ENCODE results near the gene PARM1. TPM values are rescaled to one million over a fixed set of nuclear protein-coding genes. Genes with fewer than 3 reads are reported as not detected.
A peak's percentile ranks its signal among the peaks of the same experiment; 100 is the strongest.

Gene PARM1
- 10 to 100 TPM; 10.2 to 15.8 (median 10.5) TPM for total RNA-seq

GRCh38 chr4:74932832-74933561, at the start of gene PARM1:
Gene PARM1 (plus strand): TSS chr4:74933116. CDS start chr4:74933328, 212 bp downstream.
- Histone ChIP-seq H3K9me3 (no peaks in the 10 kb centered on the region), H3K27me3 (no peaks in the 10 kb centered on the region), H3K4me1 (peaks cover 0 to 13% (median 0%) of the 10 kb centered on the region in 4 donors), H3K36me3 (no peaks in the 10 kb centered on the region), H3K27ac (peak within 1 kb of the TSS; percentile 38 to 79 (median 76)), H3K4me3 (peak within 1 kb of the TSS; percentile 50 to 84 (median 56))
- TF ChIP-seq POLR2A (IDR thresholded peaks at IDR 0.05): peak; percentile 26 to 48
- TF ChIP-seq CTCF (IDR thresholded peaks at IDR 0.05): peak; percentile 39 to 77 (median 68)
- DNase-seq: peak; percentile 83 to 94 (median 91)

- DNase-seq: no peak
- Histone ChIP-seq H3K4me3 (no peak overlapping the region), H3K4me1 (no peaks in the 10 kb centered on the region), H3K9me3 (no peaks in the 10 kb centered on the region), H3K27ac (no peak overlapping the region), H3K27me3 (no peaks in the 10 kb centered on the region), H3K36me3 (no peaks in the 10 kb centered on the region)
- no peak for TF ChIP-seq CTCF (IDR thresholded peaks at IDR 0.05)
- TF ChIP-seq POLR2A (IDR thresholded peaks at IDR 0.05): no peak
These were observed 48.6 kb upstream of the PARM1 start for GRCh38 chr4:74884266-74884665.

- Histone ChIP-seq H3K9me3 (no peaks in the 10 kb centered on the region), H3K27ac (no peak overlapping the region), H3K36me3 (no peaks in the 10 kb centered on the region), H3K4me1 (no peaks in the 10 kb centered on the region), H3K4me3 (no peak overlapping the region), H3K27me3 (no peaks in the 10 kb centered on the region)
- TF ChIP-seq POLR2A (IDR thresholded peaks at IDR 0.05) (no peak), CTCF (IDR thresholded peaks at IDR 0.05) (no peak)
- DNase-seq: no peak
These were observed 46.4 kb upstream of the PARM1 start for GRCh38 chr4:74886484-74886883.

GRCh38 chr4:74890341-74890740, 42.6 kb upstream of the PARM1 start:
- no peak for DNase-seq
- H3K4me3 ChIP-seq: no peak overlapping the region
- no peaks in the 10 kb centered on the region for H3K9me3 ChIP-seq
- H3K4me1 ChIP-seq: no peaks in the 10 kb centered on the region
- no peaks in the 10 kb centered on the region for H3K27me3 ChIP-seq
- TF ChIP-seq CTCF (IDR thresholded peaks at IDR 0.05): no peak
- no peak for TF ChIP-seq POLR2A (IDR thresholded peaks at IDR 0.05)
- no peaks in the 10 kb centered on the region for H3K36me3 ChIP-seq
- no peak overlapping the region for H3K27ac ChIP-seq

GRCh38 chr4:74891037-74891436, 41.9 kb upstream of the PARM1 start:
- Histone ChIP-seq H3K4me3 (no peak overlapping the region), H3K27ac (no peak overlapping the region), H3K36me3 (no peaks in the 10 kb centered on the region), H3K27me3 (no peaks in the 10 kb centered on the region), H3K4me1 (no peaks in the 10 kb centered on the region), H3K9me3 (no peaks in the 10 kb centered on the region)
- DNase-seq: no peak
- TF ChIP-seq POLR2A (IDR thresholded peaks at IDR 0.05) (no peak), CTCF (IDR thresholded peaks at IDR 0.05) (no peak)

Measured in Peyer's patch (tissue), 4 donors.